Chondrocyte (in vitro differentiated cells): ENCODE results near the gene HSPA1B. TPM values are rescaled to one million over a fixed set of nuclear protein-coding genes. Genes with fewer than 3 reads are reported as not detected.
"Not testable (repeated sequence)": the region's sequence is repeated elsewhere in the genome, so short reads cannot be mapped to it uniquely, and the experiment has no call there.

Source experiments
- DNase-seq: peaks from one replicate; pipeline ENCODE4 v3.0.0; 2021; ENCODE audit warnings: mixed read lengths, low spot score
- H3K27ac Mint-ChIP-seq: one replicate; pipeline ENCODE4 v1.8.0; 2021; ENCODE audit warnings: mild to moderate bottlenecking, moderate library complexity, mixed read lengths; ENCODE audit not compliant: unreplicated experiment
- H3K27me3 Mint-ChIP-seq: 2 replicates; pipeline ENCODE4 v1.8.0; 2021; ENCODE audit warnings: low read depth, mixed read lengths
- H3K36me3 Mint-ChIP-seq: 2 replicates; pipeline ENCODE4 v1.8.0; 2021; ENCODE audit warnings: low read depth, mixed read lengths
- H3K4me1 Mint-ChIP-seq: 2 replicates; pipeline ENCODE4 v1.8.0; 2021; ENCODE audit warnings: low read depth, mild to moderate bottlenecking, mixed read lengths
- H3K4me3 Mint-ChIP-seq: one replicate; pipeline ENCODE4 v1.8.0; 2021; ENCODE audit warnings: mild to moderate bottlenecking, moderate library complexity, mixed read lengths; ENCODE audit not compliant: unreplicated experiment
- H3K9me3 Mint-ChIP-seq: 2 replicates; pipeline ENCODE4 v1.8.0; 2021; ENCODE audit warnings: low read depth, mixed read lengths
- total RNA-seq: library from RNA; stranded (reverse); gene quantifications from 3 replicates; pipeline ENCODE4 v1.2.1, GENCODE V29; 2021
- TF ChIP-seq, protein P1 (sequence below): fragments of 200-600 bp; sonication (generic); IDR thresholded peaks from 2 replicates; pipeline ENCODE4 v1.5.0; 2021; ENCODE audit warnings: antibody characterized with exemption, mild to moderate bottlenecking, moderate library complexity

HSPA1B gene
- total RNA-seq, 1 donor from 2014 or later: 46.8 TPM

DNA sequence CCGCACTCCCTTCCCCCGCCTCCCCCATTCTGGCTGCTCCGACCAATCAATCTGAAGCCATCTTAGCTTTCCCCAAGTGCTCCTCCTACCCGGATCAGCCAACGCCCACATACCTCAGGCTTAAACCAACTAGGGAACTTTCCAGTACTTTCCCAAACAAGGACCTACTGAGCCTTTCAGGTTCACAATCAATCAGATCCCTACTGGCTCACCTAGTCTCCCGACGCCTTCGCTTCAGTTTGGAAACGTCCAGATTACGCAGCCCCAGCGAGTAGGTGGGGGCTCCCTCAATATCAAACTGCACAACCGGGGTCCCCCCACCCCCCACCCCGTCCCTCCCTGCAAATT lies 12.9 kb upstream of the HSPA1B start:
- Mint-ChIP-seq H3K4me1 (peaks cover 30% of the 10 kb centered on the region), H3K9me3 (no peaks in the 10 kb centered on the region), H3K27ac (peak overlapping the region; percentile 99), H3K4me3 (peak overlapping the region; percentile 91), H3K36me3 (no peaks in the 10 kb centered on the region), H3K27me3 (no peaks in the 10 kb centered on the region)
- TF ChIP-seq, protein P1, sequence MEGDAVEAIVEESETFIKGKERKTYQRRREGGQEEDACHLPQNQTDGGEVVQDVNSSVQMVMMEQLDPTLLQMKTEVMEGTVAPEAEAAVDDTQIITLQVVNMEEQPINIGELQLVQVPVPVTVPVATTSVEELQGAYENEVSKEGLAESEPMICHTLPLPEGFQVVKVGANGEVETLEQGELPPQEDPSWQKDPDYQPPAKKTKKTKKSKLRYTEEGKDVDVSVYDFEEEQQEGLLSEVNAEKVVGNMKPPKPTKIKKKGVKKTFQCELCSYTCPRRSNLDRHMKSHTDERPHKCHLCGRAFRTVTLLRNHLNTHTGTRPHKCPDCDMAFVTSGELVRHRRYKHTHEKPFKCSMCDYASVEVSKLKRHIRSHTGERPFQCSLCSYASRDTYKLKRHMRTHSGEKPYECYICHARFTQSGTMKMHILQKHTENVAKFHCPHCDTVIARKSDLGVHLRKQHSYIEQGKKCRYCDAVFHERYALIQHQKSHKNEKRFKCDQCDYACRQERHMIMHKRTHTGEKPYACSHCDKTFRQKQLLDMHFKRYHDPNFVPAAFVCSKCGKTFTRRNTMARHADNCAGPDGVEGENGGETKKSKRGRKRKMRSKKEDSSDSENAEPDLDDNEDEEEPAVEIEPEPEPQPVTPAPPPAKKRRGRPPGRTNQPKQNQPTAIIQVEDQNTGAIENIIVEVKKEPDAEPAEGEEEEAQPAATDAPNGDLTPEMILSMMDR: no peak
- DNase-seq: no peak

GRCh38 chr6:31815025-31815838 lies 12.3 kb upstream of the HSPA1B start, which contains the start of the genes HSPA1A and HSPA1L:
HSPA1A (plus strand) TSS chr6:31815543; CDS start chr6:31815757, 214 bp downstream.
HSPA1L (minus strand) TSS chr6:31815283; CDS start chr6:31811972, 3,311 bp downstream.
- H3K4me3 Mint-ChIP-seq: peak within 1 kb of the TSS; percentile 91
- peaks cover 33% of the 10 kb centered on the region for H3K4me1 Mint-ChIP-seq
- no peak for DNase-seq
- H3K36me3 Mint-ChIP-seq: no peaks in the 10 kb centered on the region
- no peaks in the 10 kb centered on the region for H3K9me3 Mint-ChIP-seq
- TF ChIP-seq, protein P1: no peak
- peak within 1 kb of the TSS; percentile 99 for H3K27ac Mint-ChIP-seq
- H3K27me3 Mint-ChIP-seq: no peaks in the 10 kb centered on the region

- Mint-ChIP-seq H3K27ac (peak overlapping the region; percentile 77), H3K4me3 (peak overlapping the region; percentile 66), H3K4me1 (peaks cover 43% of the 10 kb centered on the region)
- not testable (repeated sequence) for DNase-seq, H3K9me3 Mint-ChIP-seq, H3K27me3 Mint-ChIP-seq, H3K36me3 Mint-ChIP-seq
These were observed 10.2 kb upstream of the HSPA1B start for GRCh38 chr6:31817133-31817928.

DNA sequence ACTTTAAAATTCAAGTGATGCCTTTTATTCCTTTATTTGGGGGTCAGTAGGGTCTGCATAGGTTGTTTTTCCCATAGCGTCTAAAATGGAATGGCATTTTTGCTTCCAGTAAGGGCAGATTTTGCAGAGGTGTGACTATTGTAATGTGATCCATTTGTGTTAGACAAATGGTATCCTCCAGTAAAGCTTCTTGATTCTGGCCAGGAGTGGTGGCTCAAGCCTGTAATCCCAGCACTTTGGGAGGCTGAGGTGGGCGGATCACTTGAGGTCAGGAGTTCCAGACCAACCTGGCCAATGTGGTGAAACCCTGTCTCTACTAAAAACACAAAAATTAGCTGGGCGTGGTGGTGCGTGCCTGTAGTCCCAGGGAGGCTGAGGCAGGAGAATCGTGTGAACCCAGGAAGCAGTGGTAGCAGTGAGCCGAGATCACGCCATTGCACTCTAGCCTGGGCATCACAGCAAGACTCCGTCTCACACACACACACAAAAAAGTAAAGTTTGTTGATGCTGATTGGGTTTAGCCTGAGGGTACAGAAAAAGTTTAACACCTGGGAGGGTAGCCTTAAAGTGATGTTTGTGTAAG lies 9.5 kb upstream of the HSPA1B start:
- H3K4me1 Mint-ChIP-seq: peaks cover 49% of the 10 kb centered on the region
- H3K9me3 Mint-ChIP-seq, DNase-seq, H3K27me3 Mint-ChIP-seq, H3K36me3 Mint-ChIP-seq: not testable (repeated sequence)
- peak overlapping the region; percentile 66 for H3K4me3 Mint-ChIP-seq
- peak overlapping the region; percentile 77 for H3K27ac Mint-ChIP-seq

DNA sequence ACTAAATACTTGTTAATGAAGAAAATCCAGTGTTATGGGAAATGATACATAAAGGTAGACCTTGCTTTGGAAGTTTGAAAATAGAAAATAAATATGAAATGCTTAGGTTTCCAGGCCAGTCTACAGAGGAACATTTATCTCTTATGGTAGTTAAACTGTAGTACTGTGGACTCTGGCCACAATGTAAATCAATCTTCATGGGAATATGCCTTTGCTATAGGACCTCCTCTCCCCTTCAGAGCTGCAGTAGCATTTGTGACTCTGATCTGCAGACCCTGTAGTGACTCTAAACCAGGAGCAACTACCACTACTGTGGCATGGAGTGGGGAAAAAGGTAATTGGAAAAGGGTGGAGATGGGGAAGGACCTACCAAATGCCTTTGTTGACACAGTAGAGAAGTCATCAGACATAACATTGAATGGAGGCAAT lies 7.7 kb upstream of the HSPA1B start:
- H3K36me3 Mint-ChIP-seq: no peaks in the 10 kb centered on the region
- no peaks in the 10 kb centered on the region for H3K9me3 Mint-ChIP-seq
- peak overlapping the region; percentile 58 for H3K27ac Mint-ChIP-seq
- no peak for DNase-seq
- H3K27me3 Mint-ChIP-seq: no peaks in the 10 kb centered on the region
- TF ChIP-seq, protein P1: no peak
- H3K4me1 Mint-ChIP-seq: peaks cover 42% of the 10 kb centered on the region
- H3K4me3 Mint-ChIP-seq: no peak overlapping the region

DNA sequence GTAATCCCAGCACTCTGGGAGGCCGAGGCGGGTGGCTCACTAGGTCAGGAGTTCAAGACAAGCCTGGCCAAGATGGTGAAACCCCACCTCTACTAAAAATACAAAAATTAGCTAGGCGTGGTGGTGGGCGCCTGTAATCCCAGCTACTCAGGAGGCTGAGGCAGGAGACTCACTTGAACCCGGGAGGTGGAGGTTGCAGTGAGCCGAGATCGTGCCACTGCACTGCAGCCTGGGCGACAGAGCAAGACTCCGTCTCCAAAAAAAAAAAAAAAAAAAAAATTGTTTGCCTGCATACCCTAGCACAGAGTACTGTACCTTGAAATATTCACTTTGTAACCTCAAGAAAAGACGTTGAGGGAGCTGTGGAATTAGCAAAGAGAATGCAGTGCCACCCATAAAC lies 7.1 kb upstream of the HSPA1B start:
- H3K4me3 Mint-ChIP-seq: not testable (repeated sequence)
- H3K4me1 Mint-ChIP-seq: peaks cover 43% of the 10 kb centered on the region

More for the DNA sequence above, 7.1 kb upstream of the HSPA1B start:
- not testable (repeated sequence) for DNase-seq, H3K9me3 Mint-ChIP-seq, H3K27me3 Mint-ChIP-seq, H3K36me3 Mint-ChIP-seq
- H3K27ac Mint-ChIP-seq: peak overlapping the region; percentile 99
